ENCODE results near the gene GABRE. TPM values are rescaled to one million over a fixed set of nuclear protein-coding genes. Genes with fewer than 3 reads are reported as not detected.

GABRE gene
- polyA plus RNA-seq, 1 donor from 2014 or later = 0.10 TPM

- Histone ChIP-seq H4K20me1 (ENCODE audit: insufficient read depth) (no peaks in the 10 kb centered on the region), H2AFZ (ENCODE audit: low read depth, low read length) (no peak overlapping the region), H3K4me3 (ENCODE audit: low read length) (no peak overlapping the region), H3K4me2 (ENCODE audit: low read length) (no peak overlapping the region), H3K9me3 (ENCODE audit: low read length) (no peaks in the 10 kb centered on the region), H3K27me3 (ENCODE audit: insufficient read depth, low read depth, low read length) (no peaks in the 10 kb centered on the region), H3K9ac (ENCODE audit: low read length) (no peak overlapping the region), H3K36me3 (ENCODE audit: insufficient read depth, low read length) (no peaks in the 10 kb centered on the region), H3F3A (ENCODE audit: insufficient read depth, low read length, poor library complexity, severe bottlenecking) (no peaks in the 10 kb centered on the region), H3K27ac (ENCODE audit: low read length) (no peak overlapping the region), H3K9me2 (ENCODE audit: insufficient read depth, low read length) (no peaks in the 10 kb centered on the region), H3K79me2 (replicated peaks; ENCODE audit: insufficient read depth, low read length) (no peaks in the 10 kb centered on the region)
- no peak for TF ChIP-seq POLR2AphosphoS5 (IDR thresholded peaks at IDR 0.05)
- TF ChIP-seq CTCF (IDR thresholded peaks at IDR 0.05; ENCODE audit: poor library complexity, severe bottlenecking) = no peak
- TF ChIP-seq EZH2 (IDR thresholded peaks at IDR 0.05; ENCODE audit: borderline replicate concordance, insufficient read depth, low read length, poor library complexity, severe bottlenecking) = no peak
- no peak for TF ChIP-seq RAD21 (conservative IDR thresholded peaks at IDR 0.05)
Observed at GRCh38 chrX:151981129-151981528, 6.7 kb upstream of the GABRE start.

- H4K20me1 ChIP-seq (ENCODE audit: insufficient read depth) = no peaks in the 10 kb centered on the region
- no peak overlapping the region for H3K4me2 ChIP-seq (ENCODE audit: low read length)
- no peaks in the 10 kb centered on the region for H3F3A ChIP-seq (ENCODE audit: insufficient read depth, low read length, poor library complexity, severe bottlenecking)
- no peaks in the 10 kb centered on the region for H3K79me2 ChIP-seq (replicated peaks; ENCODE audit: insufficient read depth, low read length)
- H3K27me3 ChIP-seq (ENCODE audit: insufficient read depth, low read depth, low read length) = peaks cover 8% of the 10 kb centered on the region
- no peak overlapping the region for H3K27ac ChIP-seq (ENCODE audit: low read length)
- H3K9ac ChIP-seq (ENCODE audit: low read length) = no peak overlapping the region
- H3K4me3 ChIP-seq (ENCODE audit: low read length) = no peak overlapping the region
- no peaks in the 10 kb centered on the region for H3K9me2 ChIP-seq (ENCODE audit: insufficient read depth, low read length)
- no peaks in the 10 kb centered on the region for H3K9me3 ChIP-seq (ENCODE audit: low read length)
- H3K36me3 ChIP-seq (ENCODE audit: insufficient read depth, low read length) = no peaks in the 10 kb centered on the region
- H2AFZ ChIP-seq (ENCODE audit: low read depth, low read length) = no peak overlapping the region
- TF ChIP-seq POLR2AphosphoS5 (IDR thresholded peaks at IDR 0.05) = no peak
- no peak for TF ChIP-seq SMC3 (conservative IDR thresholded peaks at IDR 0.05; ENCODE audit: poor library complexity)
- no peak for TF ChIP-seq EP300 (conservative IDR thresholded peaks at IDR 0.05; ENCODE audit: poor library complexity, severe bottlenecking)
- TF ChIP-seq RAD21 (conservative IDR thresholded peaks at IDR 0.05) = no peak
- TF ChIP-seq MXI1 (conservative IDR thresholded peaks at IDR 0.05; ENCODE audit: poor library complexity, severe bottlenecking) = no peak
- TF ChIP-seq EZH2 (IDR thresholded peaks at IDR 0.05; ENCODE audit: borderline replicate concordance, insufficient read depth, low read length, poor library complexity, severe bottlenecking) = no peak
Observed at GRCh38 chrX:151977923-151978322, 3.4 kb upstream of the GABRE start.

GRCh38 chrX:151977009-151977408 is 2.5 kb upstream of the GABRE start:
- H2AFZ ChIP-seq (ENCODE audit: low read depth, low read length) = no peak overlapping the region
- no peak overlapping the region for H3K4me2 ChIP-seq (ENCODE audit: low read length)
- no peaks in the 10 kb centered on the region for H4K20me1 ChIP-seq (ENCODE audit: insufficient read depth)
- TF ChIP-seq POLR2AphosphoS5 (IDR thresholded peaks at IDR 0.05) = no peak
- no peak for TF ChIP-seq SMC3 (conservative IDR thresholded peaks at IDR 0.05; ENCODE audit: poor library complexity)
- no peak for TF ChIP-seq EP300 (conservative IDR thresholded peaks at IDR 0.05; ENCODE audit: poor library complexity, severe bottlenecking)
- TF ChIP-seq TAF1 (IDR thresholded peaks at IDR 0.05; ENCODE audit: low read depth) = no peak
- TF ChIP-seq MXI1 (conservative IDR thresholded peaks at IDR 0.05; ENCODE audit: poor library complexity, severe bottlenecking) = no peak
- TF ChIP-seq RAD21 (conservative IDR thresholded peaks at IDR 0.05) = no peak
- H3K79me2 ChIP-seq (replicated peaks; ENCODE audit: insufficient read depth, low read length) = no peaks in the 10 kb centered on the region
- H3K4me3 ChIP-seq (ENCODE audit: low read length) = no peak overlapping the region
- no peaks in the 10 kb centered on the region for H3F3A ChIP-seq (ENCODE audit: insufficient read depth, low read length, poor library complexity, severe bottlenecking)
- no peak overlapping the region for H3K27ac ChIP-seq (ENCODE audit: low read length)
- no peaks in the 10 kb centered on the region for H3K9me3 ChIP-seq (ENCODE audit: low read length)
- H3K9ac ChIP-seq (ENCODE audit: low read length) = no peak overlapping the region
- no peaks in the 10 kb centered on the region for H3K9me2 ChIP-seq (ENCODE audit: insufficient read depth, low read length)
- H3K36me3 ChIP-seq (ENCODE audit: insufficient read depth, low read length) = no peaks in the 10 kb centered on the region
- peaks cover 8% of the 10 kb centered on the region for H3K27me3 ChIP-seq (ENCODE audit: insufficient read depth, low read depth, low read length)

Data from neural cell (in vitro differentiated cells).